ENCODE results near the gene ARHGAP32. TPM values are rescaled to one million over a fixed set of nuclear protein-coding genes. Genes with fewer than 3 reads are reported as not detected.

ARHGAP32 gene
- total RNA-seq, 1 donor from 2014 or later: 38.4 TPM

DNA sequence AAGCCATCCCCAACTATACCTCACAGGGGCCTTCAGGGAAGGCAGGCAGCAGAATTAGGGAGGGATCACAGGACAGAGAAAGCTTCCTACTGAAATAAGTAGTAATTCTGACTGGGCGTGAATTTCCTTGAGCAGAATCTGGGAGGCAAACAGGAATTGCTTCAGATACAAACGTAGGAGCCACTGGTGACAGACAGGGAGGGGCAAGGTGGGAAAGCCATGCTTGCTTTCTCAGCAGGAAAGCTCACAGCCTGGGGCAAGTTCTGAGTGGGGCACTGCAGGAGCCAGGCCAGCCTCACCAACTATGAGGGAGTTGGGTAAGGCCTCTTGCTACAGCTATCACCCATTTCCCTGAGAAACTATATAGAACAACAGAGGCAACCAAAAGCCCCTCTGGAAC is 43.6 kb downstream of the ARHGAP32 start:
- DNase-seq (ENCODE audit: low read depth, low spot score): no peak
- peaks cover 49% of the 10 kb centered on the region for H3K36me3 Mint-ChIP-seq (ENCODE audit: low read depth)
- H3K27ac Mint-ChIP-seq (ENCODE audit: unreplicated experiment): no peak overlapping the region
- peaks cover 28% of the 10 kb centered on the region for H3K9me3 Mint-ChIP-seq
- peaks cover 18% of the 10 kb centered on the region for H3K4me1 Mint-ChIP-seq
- H3K27me3 Mint-ChIP-seq (ENCODE audit: low read depth): no peaks in the 10 kb centered on the region
- H3K4me3 Mint-ChIP-seq: no peak overlapping the region
- TF ChIP-seq, protein P1, sequence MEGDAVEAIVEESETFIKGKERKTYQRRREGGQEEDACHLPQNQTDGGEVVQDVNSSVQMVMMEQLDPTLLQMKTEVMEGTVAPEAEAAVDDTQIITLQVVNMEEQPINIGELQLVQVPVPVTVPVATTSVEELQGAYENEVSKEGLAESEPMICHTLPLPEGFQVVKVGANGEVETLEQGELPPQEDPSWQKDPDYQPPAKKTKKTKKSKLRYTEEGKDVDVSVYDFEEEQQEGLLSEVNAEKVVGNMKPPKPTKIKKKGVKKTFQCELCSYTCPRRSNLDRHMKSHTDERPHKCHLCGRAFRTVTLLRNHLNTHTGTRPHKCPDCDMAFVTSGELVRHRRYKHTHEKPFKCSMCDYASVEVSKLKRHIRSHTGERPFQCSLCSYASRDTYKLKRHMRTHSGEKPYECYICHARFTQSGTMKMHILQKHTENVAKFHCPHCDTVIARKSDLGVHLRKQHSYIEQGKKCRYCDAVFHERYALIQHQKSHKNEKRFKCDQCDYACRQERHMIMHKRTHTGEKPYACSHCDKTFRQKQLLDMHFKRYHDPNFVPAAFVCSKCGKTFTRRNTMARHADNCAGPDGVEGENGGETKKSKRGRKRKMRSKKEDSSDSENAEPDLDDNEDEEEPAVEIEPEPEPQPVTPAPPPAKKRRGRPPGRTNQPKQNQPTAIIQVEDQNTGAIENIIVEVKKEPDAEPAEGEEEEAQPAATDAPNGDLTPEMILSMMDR (conservative IDR thresholded peaks at IDR 0.05): no peak

DNA sequence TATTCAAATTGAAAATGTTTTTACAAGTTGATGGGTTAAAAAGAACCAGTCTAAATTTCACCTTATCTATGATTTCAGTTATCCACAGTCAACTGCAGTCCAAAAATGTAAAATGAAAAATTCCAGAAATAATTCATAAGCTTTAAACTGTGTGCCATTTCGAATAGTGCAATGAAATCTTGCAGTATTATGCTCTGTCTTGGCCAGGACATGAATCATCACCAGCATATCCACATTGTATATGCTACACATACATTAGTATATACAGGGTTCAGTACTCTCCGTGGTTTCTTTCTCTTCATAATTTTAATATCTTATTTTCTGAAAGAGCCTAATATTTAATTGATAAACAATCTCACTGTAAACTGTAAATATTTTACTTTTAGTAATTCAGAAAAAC is 45.9 kb downstream of the ARHGAP32 start:
- Mint-ChIP-seq H3K9me3 (peaks cover 14% of the 10 kb centered on the region), H3K27ac (ENCODE audit: unreplicated experiment) (no peak overlapping the region), H3K4me1 (peaks cover 33% of the 10 kb centered on the region), H3K4me3 (no peak overlapping the region), H3K36me3 (ENCODE audit: low read depth) (peaks cover 29% of the 10 kb centered on the region), H3K27me3 (ENCODE audit: low read depth) (no peaks in the 10 kb centered on the region)
- TF ChIP-seq, protein P1 (conservative IDR thresholded peaks at IDR 0.05): no peak
- no peak for DNase-seq (ENCODE audit: low read depth, low spot score)

DNA sequence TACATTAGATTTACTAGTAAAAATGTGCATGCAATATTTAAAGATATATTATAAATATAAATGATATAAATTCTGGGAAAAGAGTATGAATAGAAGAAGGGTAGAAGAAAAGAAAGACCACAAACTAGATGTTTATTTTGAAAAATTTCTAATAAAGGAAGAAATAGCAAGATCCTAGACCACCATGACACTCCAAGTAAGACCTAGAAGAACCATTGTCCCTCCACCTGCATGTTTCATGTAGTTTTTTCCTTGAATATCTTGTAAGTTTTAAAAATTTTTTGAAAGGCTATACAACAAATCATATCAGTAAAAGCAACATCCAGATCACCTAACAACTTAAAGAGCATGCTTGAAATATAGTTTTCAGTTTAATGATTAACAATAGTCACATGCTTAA is 46.8 kb downstream of the ARHGAP32 start:
- DNase-seq (ENCODE audit: low read depth, low spot score): no peak
- Mint-ChIP-seq H3K4me1 (peaks cover 38% of the 10 kb centered on the region), H3K27ac (ENCODE audit: unreplicated experiment) (no peak overlapping the region), H3K9me3 (peaks cover 6% of the 10 kb centered on the region), H3K27me3 (ENCODE audit: low read depth) (no peaks in the 10 kb centered on the region), H3K4me3 (no peak overlapping the region), H3K36me3 (ENCODE audit: low read depth) (peaks cover 20% of the 10 kb centered on the region)
- TF ChIP-seq, protein P1 (conservative IDR thresholded peaks at IDR 0.05): no peak

DNA sequence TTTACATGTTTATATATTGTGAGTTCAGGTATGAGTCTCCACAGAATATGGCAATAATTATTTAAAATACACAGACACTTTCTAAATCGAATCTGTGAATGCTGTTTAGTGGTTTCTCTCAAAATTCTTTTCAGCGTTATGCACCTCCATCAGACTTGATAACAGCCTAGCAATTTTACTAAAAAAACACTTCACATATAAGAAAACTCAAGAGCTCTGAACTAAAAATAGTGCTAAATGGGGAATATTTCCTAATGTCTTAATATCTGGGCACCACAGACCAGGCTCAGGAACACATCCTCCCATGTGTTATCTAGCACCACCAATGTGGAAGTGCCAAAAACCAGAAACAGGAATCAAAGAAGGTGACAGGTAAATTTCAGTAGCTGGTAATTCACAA is 47.9 kb downstream of the ARHGAP32 start:
- Mint-ChIP-seq H3K4me3 (no peak overlapping the region), H3K4me1 (peaks cover 38% of the 10 kb centered on the region), H3K9me3 (peaks cover 6% of the 10 kb centered on the region), H3K36me3 (ENCODE audit: low read depth) (peaks cover 14% of the 10 kb centered on the region), H3K27me3 (ENCODE audit: low read depth) (no peaks in the 10 kb centered on the region), H3K27ac (ENCODE audit: unreplicated experiment) (no peak overlapping the region)
- TF ChIP-seq, protein P1 (conservative IDR thresholded peaks at IDR 0.05): no peak
- DNase-seq (ENCODE audit: low read depth, low spot score): no peak

DNA sequence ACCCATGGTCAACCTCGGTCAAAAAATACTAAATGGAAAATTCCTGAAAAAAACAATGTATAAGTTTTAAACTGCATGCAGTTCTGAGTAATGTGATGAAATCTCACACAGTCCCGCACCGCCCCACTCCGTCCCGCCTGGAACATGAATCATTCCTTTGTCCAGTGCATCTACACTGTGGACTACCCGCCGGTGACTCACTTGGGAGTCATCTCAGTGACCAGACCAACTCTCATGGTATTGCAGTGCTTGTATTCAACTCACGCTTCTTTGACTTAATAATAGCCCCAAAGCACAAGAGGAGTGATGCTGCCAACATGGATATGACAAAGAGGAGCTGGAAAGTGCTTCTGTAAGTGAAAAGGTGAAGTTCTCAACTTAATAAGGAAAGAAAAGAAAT is 48.8 kb downstream of the ARHGAP32 start:
- Mint-ChIP-seq H3K27ac (ENCODE audit: unreplicated experiment) (peak overlapping the region; percentile 93), H3K27me3 (ENCODE audit: low read depth) (no peaks in the 10 kb centered on the region), H3K4me3 (peak overlapping the region; percentile 21), H3K4me1 (peaks cover 37% of the 10 kb centered on the region), H3K36me3 (ENCODE audit: low read depth) (peaks cover 11% of the 10 kb centered on the region), H3K9me3 (peaks cover 3% of the 10 kb centered on the region)
- peak; percentile 32 for DNase-seq (ENCODE audit: low read depth, low spot score)
- TF ChIP-seq, protein P1 (conservative IDR thresholded peaks at IDR 0.05): no peak

Measured in neural crest cell (in vitro differentiated cells).